Stimulated activated naive CD8-positive, alpha-beta T cell treated with anti-CD3 and anti-CD28 coated beads, Interleukin-15, amount 100 ng/mL, for 72 hours (primary cell): ENCODE results near the gene MAFG.

Experiments used
- ATAC-seq: fragments of 150-1000 bp; cut with Tn5 transposase; 2 replicates; pipeline ENCODE4 v1.10.0; 2021; ENCODE audit warnings: mild to moderate bottlenecking, moderate library complexity
- DNase-seq, 2 donors: peaks; one replicate each; pipeline ENCODE4 v3.0.0; 2021 to 2022
- H3K27ac Mint-ChIP-seq, 2 donors: one replicate each; pipeline ENCODE4 v1.8.0; 2022; ENCODE audit warnings: mild to moderate bottlenecking in 2 of 2, mixed read lengths in 2 of 2, moderate library complexity in 2 of 2
- H3K27me3 Mint-ChIP-seq: one replicate; pipeline ENCODE4 v1.8.0; 2022; ENCODE audit warnings: mixed read lengths
- H3K4me1 Mint-ChIP-seq: one replicate; pipeline ENCODE4 v1.8.0; 2022; ENCODE audit warnings: mild to moderate bottlenecking, mixed read lengths
- H3K4me3 Mint-ChIP-seq, 2 donors: one replicate each; pipeline ENCODE4 v1.8.0; 2022; ENCODE audit warnings: mild to moderate bottlenecking in 2 of 2, mixed read lengths in 2 of 2, moderate library complexity in 1 of 2
- H3K9me3 Mint-ChIP-seq, 2 donors: one replicate each; pipeline ENCODE4 v1.8.0; 2022; ENCODE audit warnings: mixed read lengths in 2 of 2

The MAFG gene

DNA sequence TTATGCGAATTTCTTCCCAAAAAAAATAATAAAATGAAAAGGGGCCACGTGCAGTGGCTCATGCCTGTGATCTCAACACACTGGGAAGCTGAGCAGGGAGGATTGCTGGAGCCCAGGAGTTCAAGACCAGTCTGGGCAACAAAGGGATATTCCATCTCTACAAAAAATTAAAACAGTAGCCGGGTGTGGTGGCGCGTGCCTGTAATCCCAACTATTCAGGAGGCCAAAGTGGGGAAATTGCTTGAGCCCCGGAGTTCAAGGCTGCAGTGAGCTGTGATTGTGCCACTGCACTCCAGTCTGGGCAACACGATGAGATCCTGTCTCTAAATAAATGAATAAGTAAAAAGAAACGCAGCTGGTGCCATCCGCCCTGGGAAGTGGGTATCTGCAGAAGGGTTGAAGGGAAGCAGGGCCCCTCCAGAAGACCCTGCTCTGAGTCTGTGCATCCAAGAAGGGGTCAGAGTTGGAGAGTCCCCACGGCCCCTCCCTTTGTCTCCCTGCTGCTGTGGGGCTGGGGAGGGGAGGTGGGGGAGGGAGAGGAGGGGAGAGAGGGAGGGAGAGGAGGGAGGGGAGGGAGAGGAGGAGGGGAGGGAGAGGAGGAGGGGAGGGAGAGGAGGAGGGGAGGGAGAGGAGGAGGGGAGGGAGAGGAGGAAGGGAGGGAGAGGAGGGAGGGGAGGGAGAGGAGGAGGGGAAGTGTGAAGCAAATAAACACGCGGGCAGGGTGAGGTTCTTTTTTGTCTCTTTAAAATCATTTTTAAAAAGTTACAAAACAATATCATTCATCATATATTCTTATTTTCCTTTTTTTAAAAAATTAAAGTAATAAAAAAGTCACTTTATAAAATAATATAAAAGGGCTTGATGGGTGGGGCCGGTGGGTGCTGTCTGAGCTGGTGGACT, 24.5 kb upstream of the MAFG start:
- H3K4me1 Mint-ChIP-seq, result no peaks in the 10 kb centered on the region
- no peak overlapping the region for H3K27ac Mint-ChIP-seq
- no peak for DNase-seq
- H3K9me3 Mint-ChIP-seq, result no peaks in the 10 kb centered on the region
- no peak overlapping the region for H3K4me3 Mint-ChIP-seq
- H3K27me3 Mint-ChIP-seq, result peaks cover 1% of the 10 kb centered on the region
- no peak for ATAC-seq

DNA sequence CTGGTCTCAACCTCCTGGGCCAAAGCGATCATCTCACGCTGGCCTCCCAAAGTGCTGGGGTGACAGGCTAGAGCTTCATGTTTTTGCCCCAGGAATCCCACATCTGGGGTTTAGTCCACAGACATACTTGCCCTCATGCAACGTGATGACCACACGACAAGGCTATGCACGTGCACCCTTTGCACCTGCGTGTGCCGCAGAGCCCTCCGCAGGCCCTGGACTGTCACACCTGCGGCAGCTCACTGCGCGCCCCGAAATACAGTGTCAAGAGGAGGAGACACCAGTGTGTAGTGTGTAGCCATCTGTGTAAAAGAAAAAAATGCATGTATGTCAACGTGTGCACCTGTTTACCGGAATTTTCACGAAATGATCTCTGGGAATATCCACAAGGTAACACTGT, 23.0 kb upstream of the MAFG start:
- no peak overlapping the region for H3K4me3 Mint-ChIP-seq
- H3K4me1 Mint-ChIP-seq, result no peaks in the 10 kb centered on the region
- H3K27ac Mint-ChIP-seq, result no peak overlapping the region
- H3K27me3 Mint-ChIP-seq, result no peaks in the 10 kb centered on the region
- ATAC-seq (no peak), DNase-seq (no peak)
- no peaks in the 10 kb centered on the region for H3K9me3 Mint-ChIP-seq

DNA sequence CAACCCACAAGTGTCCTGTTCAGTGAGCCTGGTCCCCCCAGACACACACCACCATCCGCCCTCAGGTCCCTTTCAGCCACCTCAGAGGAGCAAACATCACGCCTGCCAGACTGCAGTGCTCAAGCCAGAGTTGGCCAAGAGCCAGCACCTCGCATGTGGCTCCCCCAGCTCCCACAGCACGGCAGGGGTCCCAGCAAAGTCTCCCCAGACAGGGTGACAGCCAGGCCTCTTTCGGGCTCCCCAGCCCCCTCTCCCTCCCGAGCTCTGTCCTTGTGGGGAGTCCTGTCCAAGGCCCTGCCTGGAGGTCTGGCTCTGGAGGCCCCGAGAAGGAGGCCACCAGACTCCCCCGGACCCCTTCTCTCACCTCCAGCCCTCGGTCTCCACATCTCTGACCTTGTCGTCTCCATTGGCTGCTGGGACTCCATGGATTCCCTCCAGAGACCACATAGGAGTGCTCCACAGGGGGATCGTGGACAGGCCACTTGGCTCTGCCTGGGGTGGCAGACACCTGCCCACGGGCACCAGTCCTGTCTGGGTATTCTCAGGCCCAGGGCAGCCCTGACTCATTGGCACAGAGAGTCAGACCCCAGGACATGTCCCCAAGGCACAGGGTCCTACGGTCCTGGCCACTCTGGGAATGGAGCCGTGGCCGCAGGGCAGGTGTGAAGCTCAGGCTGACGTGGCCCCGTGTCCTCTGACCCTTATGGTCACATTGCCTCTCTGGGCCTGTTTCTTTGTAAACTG, 21.3 kb upstream of the MAFG start:
- DNase-seq (peak in 1 of 2 donors; percentile 15), ATAC-seq (no peak)
- H3K4me3 Mint-ChIP-seq, result no peak overlapping the region
- H3K27ac Mint-ChIP-seq, result no peak overlapping the region
- no peaks in the 10 kb centered on the region for H3K4me1 Mint-ChIP-seq
- peaks cover 10% of the 10 kb centered on the region for H3K27me3 Mint-ChIP-seq
- H3K9me3 Mint-ChIP-seq, result no peaks in the 10 kb centered on the region

DNA sequence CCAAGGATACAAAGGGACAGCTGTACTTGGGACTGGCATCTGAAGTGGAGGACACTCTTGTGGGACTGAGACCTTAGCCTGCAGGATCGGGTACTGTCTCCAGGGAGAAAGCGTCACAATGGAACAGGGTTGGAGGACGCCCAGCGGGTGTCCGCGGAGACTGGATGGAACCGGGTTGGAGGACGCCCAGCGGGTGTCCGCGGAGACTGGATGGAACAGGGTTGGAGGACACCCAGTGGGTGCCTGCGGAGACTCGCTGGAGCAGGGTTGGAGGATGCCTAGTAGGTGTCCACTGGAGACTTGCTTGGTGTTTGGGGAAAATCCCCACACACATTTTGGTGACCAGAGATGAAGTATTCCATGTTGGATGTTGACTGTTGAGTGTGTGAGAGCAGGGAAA, 19.7 kb upstream of the MAFG start, which contains the start of gene MYADML2:
Gene MYADML2 (minus strand): TSS at position 45 of the 400 bp plus-strand sequence. CDS start 5,492 bp downstream, outside the sequence.
- Mint-ChIP-seq H3K4me1 (no peaks in the 10 kb centered on the region), H3K9me3 (no peaks in the 10 kb centered on the region), H3K27me3 (peaks cover 10% of the 10 kb centered on the region), H3K27ac (no peak within 1 kb of the TSS), H3K4me3 (no peak within 1 kb of the TSS)
- no peak for DNase-seq
- no peak for ATAC-seq

DNA sequence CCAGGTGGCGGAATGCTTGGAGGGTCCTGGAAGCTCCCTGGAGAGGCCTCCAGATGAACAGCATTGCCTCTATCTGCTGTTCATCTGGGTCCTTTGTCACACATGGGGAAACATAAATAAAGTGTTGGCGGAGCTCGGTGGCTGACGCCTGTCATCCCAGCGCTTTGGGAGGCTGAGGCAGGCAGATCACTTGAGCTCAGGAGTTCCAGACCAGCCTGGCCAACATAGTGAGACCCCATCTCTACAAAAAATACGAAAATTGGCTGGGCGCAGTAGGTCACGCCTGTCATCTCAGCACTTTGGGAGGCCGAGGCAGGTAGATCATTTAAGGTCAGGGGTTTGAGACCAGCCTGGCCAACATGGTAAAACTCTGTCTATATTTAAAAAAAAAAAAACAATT, 17.3 kb upstream of the MAFG start:
- Mint-ChIP-seq H3K4me1 (no peaks in the 10 kb centered on the region), H3K4me3 (no peak overlapping the region), H3K9me3 (no peaks in the 10 kb centered on the region), H3K27ac (no peak overlapping the region), H3K27me3 (peaks cover 18% of the 10 kb centered on the region)
- no peak for DNase-seq
- no peak for ATAC-seq

DNA sequence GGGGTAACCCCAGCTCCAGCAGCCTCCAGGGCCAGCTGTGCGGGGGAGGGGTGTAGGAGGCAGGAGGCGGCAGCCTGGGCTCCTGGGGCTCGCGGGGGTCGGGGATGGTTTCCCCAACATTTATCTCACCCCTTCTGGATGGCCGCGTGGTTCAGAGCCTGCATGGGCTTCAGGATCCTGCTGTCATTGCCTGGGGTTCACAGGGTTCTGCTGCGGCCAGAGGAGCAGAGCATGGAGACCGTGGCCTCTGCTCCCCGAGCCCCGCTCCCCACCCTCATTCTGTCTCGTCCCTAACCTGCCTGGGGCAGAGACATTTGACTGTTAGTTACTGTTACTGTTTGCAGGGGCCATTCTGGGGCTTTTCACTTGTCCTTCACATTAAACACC, 14.6 kb upstream of the MAFG start:
- Mint-ChIP-seq H3K27ac (no peak overlapping the region), H3K4me1 (peaks cover 12% of the 10 kb centered on the region), H3K27me3 (peaks cover 18% of the 10 kb centered on the region), H3K4me3 (no peak overlapping the region), H3K9me3 (no peaks in the 10 kb centered on the region)
- DNase-seq (no peak), ATAC-seq (no peak)

DNA sequence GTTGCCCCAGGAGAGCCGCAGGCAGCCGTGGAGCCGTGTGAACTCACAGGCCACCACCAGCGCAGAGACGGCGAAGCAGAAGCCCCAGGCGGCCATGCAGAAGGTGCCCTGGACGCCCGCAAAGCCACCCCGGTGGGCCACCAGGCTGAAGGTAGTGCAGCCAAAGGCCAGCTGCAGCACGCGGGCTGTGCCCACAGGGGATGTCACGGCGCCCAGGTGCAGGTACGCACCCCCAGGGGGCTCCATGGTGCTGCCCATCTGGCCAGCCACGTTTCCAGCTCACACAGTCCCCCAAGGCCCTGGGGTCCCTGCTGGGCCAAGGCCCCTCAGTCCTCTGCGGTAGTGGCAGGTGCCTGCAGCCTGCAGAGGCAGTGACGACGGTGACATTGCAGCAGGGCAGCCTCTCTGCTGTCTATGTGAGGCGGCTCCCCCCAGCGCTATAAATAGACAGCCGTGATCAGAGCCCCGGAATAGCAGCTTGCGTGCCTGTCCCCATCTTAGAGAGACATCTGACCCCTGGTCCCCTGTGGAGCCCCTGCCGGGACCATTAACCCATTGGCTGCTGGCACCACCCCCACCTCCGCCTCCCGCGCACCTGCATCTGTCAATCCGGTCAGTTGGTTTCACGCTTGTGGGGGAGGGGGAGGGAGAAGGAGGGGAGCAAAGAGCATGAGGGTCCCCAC, 14.1 kb upstream of the MAFG start:
- Mint-ChIP-seq H3K9me3 (no peaks in the 10 kb centered on the region), H3K27me3 (peaks cover 18% of the 10 kb centered on the region), H3K4me1 (peaks cover 14% of the 10 kb centered on the region), H3K27ac (peak overlapping the region in 1 of 2 donors; percentile 34), H3K4me3 (no peak overlapping the region)
- ATAC-seq (no peak), DNase-seq (peak in 1 of 2 donors; percentile 11)

DNA sequence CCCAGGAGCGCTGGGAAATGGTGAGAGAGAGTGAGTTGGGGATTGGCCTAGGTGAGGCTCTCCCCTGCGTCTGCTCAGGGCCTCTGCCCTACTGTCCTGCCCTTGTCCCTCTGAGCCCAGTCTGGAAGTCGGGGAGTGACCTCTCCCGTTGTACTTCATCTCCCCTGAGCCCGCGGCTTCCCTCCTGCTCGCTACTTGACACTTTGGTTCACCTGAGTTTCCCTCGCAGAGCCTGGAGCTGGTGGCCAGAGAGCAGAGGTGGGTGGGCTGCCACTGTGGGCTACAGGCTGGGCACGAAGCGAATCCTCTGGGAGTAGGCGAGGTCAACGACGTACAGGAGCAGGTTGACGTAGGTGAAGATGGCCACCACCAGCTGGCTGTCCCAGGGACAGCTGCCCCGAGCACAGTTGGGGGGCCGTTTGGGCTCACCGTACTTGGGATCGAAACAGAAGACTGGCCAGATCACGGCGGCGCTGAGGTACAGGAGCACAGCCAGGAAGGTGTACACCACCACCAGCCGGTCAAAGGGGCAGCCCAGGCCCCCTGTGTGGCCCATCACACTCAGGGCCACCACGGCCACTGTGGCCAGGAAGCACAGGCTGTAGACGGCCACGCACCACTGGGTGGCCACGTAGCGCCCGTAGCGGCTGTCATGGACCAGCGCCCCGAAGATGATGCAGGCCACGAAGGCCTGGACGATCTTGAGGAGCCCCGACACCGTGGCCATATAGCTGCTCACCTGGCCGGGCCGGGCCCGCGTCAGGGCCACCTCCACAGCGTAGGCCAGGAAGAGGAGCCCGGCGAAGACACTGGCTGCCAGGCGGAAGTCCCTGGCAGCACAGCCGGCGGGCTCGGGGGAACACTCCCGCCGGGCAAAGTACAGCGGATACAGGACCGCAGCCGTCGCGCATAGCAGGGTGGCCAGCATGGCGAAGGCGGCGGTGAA, 13.3 kb upstream of the MAFG start:
- H3K9me3 Mint-ChIP-seq, result no peaks in the 10 kb centered on the region
- H3K27me3 Mint-ChIP-seq, result peaks cover 18% of the 10 kb centered on the region
- DNase-seq, result no peak
- no peak overlapping the region for H3K4me3 Mint-ChIP-seq
- peaks cover 22% of the 10 kb centered on the region for H3K4me1 Mint-ChIP-seq
- no peak overlapping the region for H3K27ac Mint-ChIP-seq
- ATAC-seq, result no peak

DNA sequence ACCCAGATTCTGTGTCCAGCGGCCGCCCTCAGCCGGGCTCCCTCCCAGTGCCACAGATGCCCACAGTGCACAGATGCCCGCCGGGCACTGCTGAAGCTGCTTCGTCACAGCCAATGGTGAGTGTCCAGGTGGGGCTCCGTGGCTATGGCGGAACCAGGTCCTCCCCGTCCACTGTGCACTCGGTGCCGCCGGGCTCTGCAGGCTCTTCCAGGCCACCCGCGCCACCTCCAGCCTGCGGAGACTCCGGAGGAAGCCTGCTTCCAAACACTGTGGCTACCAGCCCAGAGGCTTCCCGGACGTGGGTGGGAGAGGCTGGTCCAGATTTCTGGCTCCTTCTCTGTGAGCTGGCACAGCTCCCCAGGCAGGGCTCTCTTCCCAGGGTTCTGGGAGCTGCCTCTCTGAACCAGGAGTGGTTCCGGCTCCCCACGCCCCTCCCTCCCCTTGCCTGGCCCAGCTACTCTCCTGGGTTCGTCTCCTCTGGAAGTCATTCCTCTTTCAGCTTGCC, 12.4 kb upstream of the MAFG start:
- Mint-ChIP-seq H3K27ac (no peak overlapping the region), H3K4me3 (no peak overlapping the region), H3K27me3 (peaks cover 18% of the 10 kb centered on the region), H3K9me3 (no peaks in the 10 kb centered on the region), H3K4me1 (peaks cover 30% of the 10 kb centered on the region)
- DNase-seq (no peak), ATAC-seq (no peak)

DNA sequence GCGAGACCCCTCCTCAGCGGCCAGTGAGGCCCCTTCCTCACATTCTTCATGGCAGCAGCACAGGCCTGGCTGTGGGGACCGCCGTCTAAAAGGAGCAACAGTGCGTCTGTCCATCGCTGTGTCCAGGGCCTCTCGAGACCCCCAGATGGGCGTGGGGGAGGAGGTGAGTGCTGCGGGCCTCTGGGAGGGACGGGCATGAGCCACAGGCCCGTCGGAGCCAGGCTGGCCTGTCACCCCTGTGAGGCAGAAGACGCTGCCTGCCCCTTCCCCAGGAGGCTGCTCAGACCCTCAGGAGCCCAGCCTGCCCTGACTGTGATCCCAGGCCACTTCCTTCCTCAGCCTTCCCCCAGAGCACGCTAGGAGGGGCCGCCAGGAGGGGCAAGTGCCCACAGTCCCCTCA, 11.7 kb upstream of the MAFG start:
- Mint-ChIP-seq H3K4me1 (peaks cover 38% of the 10 kb centered on the region), H3K9me3 (no peaks in the 10 kb centered on the region), H3K27ac (peak overlapping the region in 1 of 2 donors; percentile 34), H3K27me3 (peaks cover 13% of the 10 kb centered on the region), H3K4me3 (no peak overlapping the region)
- ATAC-seq (no peak), DNase-seq (no peak)

DNA sequence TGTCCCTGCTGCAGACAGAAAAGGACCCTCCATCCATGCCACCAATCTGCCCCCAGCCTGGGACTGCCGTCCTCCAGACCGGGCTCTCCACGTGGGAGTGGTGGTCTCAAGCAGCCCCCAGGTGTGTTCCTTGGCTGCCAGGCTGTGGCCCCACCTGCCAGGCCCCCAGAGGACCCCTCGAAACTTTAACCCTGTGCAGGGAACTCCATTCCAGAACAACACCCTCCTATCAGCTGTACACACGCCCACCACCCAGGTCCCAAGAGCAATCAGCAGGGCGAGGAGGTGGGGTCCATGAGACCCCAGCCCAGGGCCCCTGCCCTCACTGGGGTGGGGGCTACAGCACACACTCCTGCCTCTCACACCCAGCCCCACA, 8.2 kb upstream of the MAFG start:
- H3K27ac Mint-ChIP-seq, result peak overlapping the region; percentile 97 to 98
- H3K4me1 Mint-ChIP-seq, result peaks cover 73% of the 10 kb centered on the region
- peaks cover 5% of the 10 kb centered on the region for H3K27me3 Mint-ChIP-seq
- peak overlapping the region; percentile 90 to 94 for H3K4me3 Mint-ChIP-seq
- no peaks in the 10 kb centered on the region for H3K9me3 Mint-ChIP-seq
- no peak for ATAC-seq
- no peak for DNase-seq

DNA sequence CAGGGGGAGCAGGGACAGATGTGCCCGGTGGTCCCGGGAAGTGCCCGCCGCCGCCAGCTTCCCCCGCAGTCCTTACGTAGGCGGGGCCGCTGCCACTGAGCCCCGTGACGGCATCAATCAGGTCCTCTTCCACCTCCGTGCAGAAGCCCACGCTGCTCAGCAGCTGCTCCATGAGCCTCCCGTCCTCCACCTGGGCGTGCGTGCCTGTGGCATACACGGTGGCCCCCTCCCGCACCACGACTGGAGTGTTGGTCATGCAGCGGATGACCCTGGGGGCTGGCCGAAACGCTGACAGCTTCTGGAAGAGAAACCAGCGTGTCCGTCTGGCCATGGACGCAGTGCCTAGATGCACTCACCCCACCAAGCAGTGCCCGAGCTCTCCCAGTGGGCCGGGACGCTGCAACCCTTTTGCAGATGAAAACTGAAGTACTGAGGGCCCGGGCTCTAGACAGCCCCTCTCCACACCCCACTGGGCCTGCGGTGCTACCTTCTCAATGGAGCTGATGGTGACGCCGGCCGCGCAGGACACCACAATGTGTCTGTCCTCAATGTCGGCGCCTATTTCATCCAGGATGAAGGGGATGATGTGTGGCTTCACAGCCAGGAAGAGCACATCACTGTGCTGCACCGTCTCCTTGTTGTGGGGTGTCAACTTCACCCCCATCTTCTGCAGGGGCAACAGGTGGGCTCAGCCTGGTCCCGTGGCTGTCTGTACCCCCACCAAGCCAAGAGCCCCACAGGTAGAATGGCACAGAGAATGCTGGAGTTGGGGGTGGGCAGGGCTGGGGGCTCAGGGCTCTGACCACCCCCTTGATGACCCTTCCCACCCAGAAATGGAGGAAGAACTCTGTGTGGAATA, 7.5 kb upstream of the MAFG start:
- peaks cover 79% of the 10 kb centered on the region for H3K4me1 Mint-ChIP-seq
- DNase-seq, result no peak
- peaks cover 1% of the 10 kb centered on the region for H3K27me3 Mint-ChIP-seq
- H3K4me3 Mint-ChIP-seq, result peak overlapping the region; percentile 90 to 94
- ATAC-seq, result no peak
- H3K9me3 Mint-ChIP-seq, result no peaks in the 10 kb centered on the region
- H3K27ac Mint-ChIP-seq, result peak overlapping the region; percentile 97 to 98

DNA sequence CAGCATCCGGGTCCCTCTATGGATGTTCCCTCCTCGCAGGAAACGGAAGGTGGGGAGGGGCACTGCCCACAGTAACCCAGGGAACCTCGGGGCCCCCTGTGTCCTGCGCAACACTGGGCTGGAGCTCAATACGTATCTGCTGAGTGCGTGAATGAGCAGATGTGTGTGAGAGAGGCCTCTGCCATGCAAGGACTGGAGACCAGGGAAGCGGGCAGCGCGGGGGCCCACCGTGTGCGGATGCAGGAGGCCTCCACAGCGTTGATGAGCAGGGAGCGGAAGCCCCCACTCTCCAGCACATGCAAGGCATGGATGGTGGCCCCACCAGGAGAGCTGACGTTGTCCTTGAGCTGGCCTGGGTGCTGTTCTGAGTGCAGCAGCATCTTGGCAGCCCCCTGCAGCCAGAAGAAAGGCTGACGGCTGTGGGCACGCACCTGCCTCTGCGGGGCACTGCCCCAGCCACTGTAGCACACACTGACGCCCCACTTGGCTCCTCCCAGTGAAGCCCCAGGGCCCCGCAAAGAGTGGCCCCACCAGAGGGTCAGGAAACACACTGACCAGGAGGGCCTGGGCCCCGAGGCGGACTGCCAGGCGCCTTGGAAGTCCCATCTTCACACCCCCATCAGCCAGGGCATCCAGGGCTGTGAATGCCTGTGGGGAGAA, 6.7 kb upstream of the MAFG start:
- Mint-ChIP-seq H3K4me1 (peaks cover 85% of the 10 kb centered on the region), H3K9me3 (no peaks in the 10 kb centered on the region), H3K27me3 (peaks cover 10% of the 10 kb centered on the region), H3K27ac (no peak overlapping the region), H3K4me3 (peak overlapping the region in 1 of 2 donors; percentile 45)
- DNase-seq (no peak), ATAC-seq (no peak)
